Measurements from ENCODE around the gene FAM20C.

- no peak for TF ChIP-seq CTCF (IDR thresholded peaks at IDR 0.05)
- no peak for TF ChIP-seq ZFX (IDR thresholded peaks at IDR 0.05; ENCODE audit: borderline replicate concordance)
Measured at GRCh38 chr7:181738-182137, 10.6 kb upstream of the FAM20C start.

All from 22Rv1 (cell line).